ENCODE results near the gene HOXC11.

HOXC11 gene

GRCh38 chr12:53976172-53976822 lies 3.4 kb downstream of the HOXC11 start:
- no peak for TF ChIP-seq CTCF (IDR thresholded peaks at IDR 0.05; ENCODE audit: extremely low read depth, missing control alignments)
- DNase-seq (ENCODE audit: low spot score): no peak

- no peak for DNase-seq (ENCODE audit: low spot score)
- no peak for TF ChIP-seq CTCF (IDR thresholded peaks at IDR 0.05; ENCODE audit: extremely low read depth, missing control alignments)
These were observed 4.1 kb downstream of the HOXC11 start for GRCh38 chr12:53976823-53977595.

- DNase-seq (ENCODE audit: low spot score): no peak
- no peak for TF ChIP-seq CTCF (IDR thresholded peaks at IDR 0.05; ENCODE audit: extremely low read depth, missing control alignments)
These were observed 4.9 kb downstream of the HOXC11 start for GRCh38 chr12:53977596-53978445.

- no peak for TF ChIP-seq CTCF (IDR thresholded peaks at IDR 0.05; ENCODE audit: extremely low read depth, missing control alignments)
- DNase-seq (ENCODE audit: low spot score): no peak
These were observed 5.8 kb downstream of the HOXC11 start for GRCh38 chr12:53978477-53979356.

- TF ChIP-seq CTCF (IDR thresholded peaks at IDR 0.05; ENCODE audit: extremely low read depth, missing control alignments): no peak
- no peak for DNase-seq (ENCODE audit: low spot score)
These were observed 7.3 kb downstream of the HOXC11 start for GRCh38 chr12:53980104-53980801.

GRCh38 chr12:53980802-53981496 lies 8.0 kb downstream of the HOXC11 start:
- no peak for DNase-seq (ENCODE audit: low spot score)
- no peak for TF ChIP-seq CTCF (IDR thresholded peaks at IDR 0.05; ENCODE audit: extremely low read depth, missing control alignments)
